HG03103 (cell line): ENCODE measurements around the gene KLHL17.

Experiments
- ATAC-seq: cut with Tn5 transposase; IDR thresholded peaks from one replicate; pipeline ENCODE4 v1.9.1; 2021; ENCODE audit warnings: low read depth; ENCODE audit not compliant: unreplicated experiment

KLHL17 gene

DNA sequence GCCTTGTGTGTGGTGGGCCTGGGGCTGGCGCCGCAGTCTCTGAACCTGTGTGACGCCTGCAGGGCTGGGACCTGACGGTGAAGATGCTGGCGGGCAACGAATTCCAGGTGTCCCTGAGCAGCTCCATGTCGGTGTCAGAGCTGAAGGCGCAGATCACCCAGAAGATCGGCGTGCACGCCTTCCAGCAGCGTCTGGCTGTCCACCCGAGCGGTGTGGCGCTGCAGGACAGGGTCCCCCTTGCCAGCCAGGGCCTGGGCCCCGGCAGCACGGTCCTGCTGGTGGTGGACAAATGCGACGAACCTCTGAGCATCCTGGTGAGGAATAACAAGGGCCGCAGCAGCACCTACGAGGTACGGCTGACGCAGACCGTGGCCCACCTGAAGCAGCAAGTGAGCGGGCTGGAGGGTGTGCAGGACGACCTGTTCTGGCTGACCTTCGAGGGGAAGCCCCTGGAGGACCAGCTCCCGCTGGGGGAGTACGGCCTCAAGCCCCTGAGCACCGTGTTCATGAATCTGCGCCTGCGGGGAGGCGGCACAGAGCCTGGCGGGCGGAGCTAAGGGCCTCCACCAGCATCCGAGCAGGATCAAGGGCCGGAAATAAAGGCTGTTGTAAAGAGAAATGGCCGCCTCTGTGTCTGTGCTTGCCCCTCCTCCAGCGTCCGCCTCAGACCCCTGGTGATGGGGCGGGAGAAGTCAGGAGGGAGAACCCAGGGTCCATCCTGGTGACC, 53.7 kb downstream of the KLHL17 start:
- ATAC-seq: no peak

DNA sequence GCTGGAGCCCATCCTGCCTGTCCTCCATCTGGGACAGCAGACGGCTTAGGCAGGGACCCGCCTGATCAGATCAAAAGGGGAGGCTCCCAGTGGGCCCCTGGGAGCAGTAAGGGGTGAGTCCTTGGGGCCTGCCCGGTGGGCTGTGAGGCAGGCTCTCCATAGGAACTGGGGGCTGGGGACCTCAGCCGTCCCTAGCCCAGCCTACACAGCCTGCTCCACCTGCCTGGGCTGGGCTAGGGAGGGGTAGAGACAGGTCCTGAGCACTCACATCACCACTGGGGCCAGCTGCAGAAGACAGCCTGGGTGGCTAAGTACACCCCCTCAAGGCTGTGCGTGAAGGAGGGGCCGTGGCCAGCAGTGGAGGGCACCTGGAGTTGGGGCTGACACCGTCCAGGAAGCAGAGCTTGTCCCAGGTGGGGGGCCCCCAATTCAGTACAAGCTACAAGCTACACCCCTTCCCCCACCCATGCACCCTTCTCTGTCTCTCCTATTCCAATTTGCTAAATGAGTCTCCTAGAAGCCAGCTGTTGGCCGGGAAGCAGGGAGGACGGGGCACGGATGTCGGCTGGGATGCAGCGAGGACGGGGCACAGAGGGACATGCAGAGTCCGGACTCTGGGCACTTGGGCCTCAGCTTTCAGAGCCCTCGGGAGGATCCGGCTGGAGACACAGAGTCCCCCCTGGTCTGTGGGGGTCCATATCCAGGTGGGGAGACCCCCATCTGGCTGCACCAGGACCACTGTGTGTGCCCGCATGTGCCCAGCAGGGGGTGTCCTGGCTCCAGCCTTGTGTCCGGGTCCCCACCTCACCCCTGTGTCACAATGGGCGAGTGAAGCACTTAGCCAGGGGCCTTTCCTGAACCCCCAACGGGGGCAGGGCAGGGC, 54.7 kb downstream of the KLHL17 start:
- no peak for ATAC-seq
